ENCODE data around the gene ZFP90.

DNA sequence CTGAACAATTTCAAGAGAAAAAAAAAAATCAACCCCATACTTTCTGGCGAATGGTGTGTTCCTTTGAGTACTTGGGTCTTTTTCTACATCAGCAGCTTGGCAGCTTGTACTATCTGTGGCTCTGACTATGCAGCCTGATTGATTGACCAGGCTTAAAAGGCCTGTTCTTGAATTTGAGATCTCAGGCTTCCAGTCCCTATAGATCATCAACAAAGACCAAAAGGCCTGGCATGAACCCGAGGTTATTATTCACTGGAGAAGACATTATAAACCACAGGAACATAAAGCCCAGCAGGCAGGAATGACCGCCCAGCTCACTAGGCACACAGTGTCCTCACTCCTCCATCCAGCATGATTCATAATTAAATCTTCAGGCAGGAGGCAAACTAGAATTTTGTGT lies 73.9 kb downstream of the ZFP90 start:
- TF ChIP-seq, protein P1, sequence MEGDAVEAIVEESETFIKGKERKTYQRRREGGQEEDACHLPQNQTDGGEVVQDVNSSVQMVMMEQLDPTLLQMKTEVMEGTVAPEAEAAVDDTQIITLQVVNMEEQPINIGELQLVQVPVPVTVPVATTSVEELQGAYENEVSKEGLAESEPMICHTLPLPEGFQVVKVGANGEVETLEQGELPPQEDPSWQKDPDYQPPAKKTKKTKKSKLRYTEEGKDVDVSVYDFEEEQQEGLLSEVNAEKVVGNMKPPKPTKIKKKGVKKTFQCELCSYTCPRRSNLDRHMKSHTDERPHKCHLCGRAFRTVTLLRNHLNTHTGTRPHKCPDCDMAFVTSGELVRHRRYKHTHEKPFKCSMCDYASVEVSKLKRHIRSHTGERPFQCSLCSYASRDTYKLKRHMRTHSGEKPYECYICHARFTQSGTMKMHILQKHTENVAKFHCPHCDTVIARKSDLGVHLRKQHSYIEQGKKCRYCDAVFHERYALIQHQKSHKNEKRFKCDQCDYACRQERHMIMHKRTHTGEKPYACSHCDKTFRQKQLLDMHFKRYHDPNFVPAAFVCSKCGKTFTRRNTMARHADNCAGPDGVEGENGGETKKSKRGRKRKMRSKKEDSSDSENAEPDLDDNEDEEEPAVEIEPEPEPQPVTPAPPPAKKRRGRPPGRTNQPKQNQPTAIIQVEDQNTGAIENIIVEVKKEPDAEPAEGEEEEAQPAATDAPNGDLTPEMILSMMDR (conservative IDR thresholded peaks at IDR 0.05 in 1 of 2, IDR thresholded peaks at IDR 0.05 in 1 of 2; ENCODE audit: low read depth in 1 of 2, low read length in 2 of 2): no peak
- TF ChIP-seq EZH2 (IDR thresholded peaks at IDR 0.05; ENCODE audit: low read length, missing control alignments): no peak
